Immature natural killer cell (primary cell): ENCODE data around the gene ABRACL. TPM values are rescaled to one million over a fixed set of nuclear protein-coding genes. Genes with fewer than 3 reads are reported as not detected.

Experiments used
- DNase-seq, 3 donors: peaks; one replicate each; pipeline ENCODE4 v3.0.0; 2022; ENCODE audit warnings: mixed read lengths in 1 of 3
- H3K27ac Mint-ChIP-seq, 6 donors: one replicate each; pipeline ENCODE4 v1.8.0; 2020; ENCODE audit warnings: mixed read lengths in 6 of 6, mild to moderate bottlenecking in 5 of 6, inconsistent platforms in 4 of 6, moderate library complexity in 3 of 6
- H3K27me3 Mint-ChIP-seq, 3 donors: one replicate each; pipeline ENCODE4 v1.8.0; 2020 to 2021; ENCODE audit warnings: low read depth in 3 of 3, mild to moderate bottlenecking in 3 of 3, mixed read lengths in 3 of 3, moderate library complexity in 3 of 3, inconsistent platforms in 1 of 3
- H3K36me3 Mint-ChIP-seq, 3 donors: one replicate each; pipeline ENCODE4 v1.8.0; 2020; ENCODE audit warnings: mixed read lengths in 3 of 3, inconsistent platforms in 2 of 3, mild to moderate bottlenecking in 2 of 3
- H3K4me1 Mint-ChIP-seq, 2 donors: one replicate each; pipeline ENCODE4 v1.8.0; 2020; ENCODE audit warnings: inconsistent platforms in 2 of 2, mild to moderate bottlenecking in 2 of 2, mixed read lengths in 2 of 2, moderate library complexity in 1 of 2
- H3K4me3 Mint-ChIP-seq, 5 donors: one replicate each; pipeline ENCODE4 v1.8.0; 2020; ENCODE audit warnings: mild to moderate bottlenecking in 5 of 5, mixed read lengths in 5 of 5, inconsistent platforms in 3 of 5, moderate library complexity in 3 of 5
- H3K9me3 Mint-ChIP-seq, 6 donors: one replicate each; pipeline ENCODE4 v1.8.0; 2020; ENCODE audit warnings: mild to moderate bottlenecking in 6 of 6, mixed read lengths in 6 of 6, inconsistent platforms in 4 of 6, moderate library complexity in 3 of 6
- polyA plus RNA-seq, 3 donors: library from polyadenylated mRNA; unstranded; fragments of 300-500 nt; fragmentation: Illumina TruSeq; gene quantifications; one replicate each; pipeline ENCODE4 v1.2.3, GENCODE V29; 2021

The ABRACL gene
- polyA plus RNA-seq, 3 donors from 2014 or later: 113 to 167 (median 153) TPM

DNA sequence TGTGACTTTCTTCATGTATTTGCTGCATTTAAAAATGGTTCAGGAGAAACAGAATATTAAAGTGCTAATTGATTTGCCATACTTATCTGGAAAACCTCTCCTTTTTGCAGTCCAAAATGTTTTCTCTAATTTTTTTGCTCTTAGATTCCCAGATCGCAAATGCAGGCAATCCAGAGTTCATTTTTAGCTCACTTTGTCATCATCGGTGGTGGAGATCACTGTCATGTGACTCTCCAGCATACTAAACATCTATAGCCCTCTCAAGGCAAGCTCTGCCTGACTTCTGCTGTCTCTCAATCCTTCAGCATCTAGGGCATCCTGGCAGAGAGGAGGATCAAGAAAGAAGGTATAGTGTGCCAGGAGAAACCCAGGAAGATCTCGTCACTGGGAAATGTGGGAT, 24.8 kb downstream of the ABRACL start:
- no peak for DNase-seq
- H3K4me1 Mint-ChIP-seq: no peaks in the 10 kb centered on the region
- H3K9me3 Mint-ChIP-seq: no peaks in the 10 kb centered on the region
- H3K4me3 Mint-ChIP-seq: no peak overlapping the region
- H3K27ac Mint-ChIP-seq: no peak overlapping the region
- no peaks in the 10 kb centered on the region for H3K36me3 Mint-ChIP-seq
- no peaks in the 10 kb centered on the region for H3K27me3 Mint-ChIP-seq

DNA sequence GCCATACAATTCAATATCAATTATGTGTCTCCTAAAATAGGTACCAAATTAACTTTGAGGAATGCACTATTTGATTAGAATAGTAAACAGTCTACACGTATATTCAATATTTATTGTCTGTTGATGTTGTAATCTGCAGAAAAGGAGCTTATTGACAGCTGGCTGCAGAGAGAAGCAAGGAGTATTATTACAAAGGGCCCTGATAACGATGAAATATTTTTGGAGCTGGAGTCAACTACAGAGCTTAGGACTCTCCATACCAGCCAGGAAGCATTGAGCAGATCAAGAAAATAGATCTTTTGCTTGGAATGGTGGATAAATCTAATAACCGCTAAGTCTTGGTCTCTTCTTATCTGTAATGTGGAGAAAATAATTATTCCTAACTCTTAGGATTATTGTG, 25.5 kb downstream of the ABRACL start:
- no peaks in the 10 kb centered on the region for H3K36me3 Mint-ChIP-seq
- no peaks in the 10 kb centered on the region for H3K27me3 Mint-ChIP-seq
- no peak overlapping the region for H3K4me3 Mint-ChIP-seq
- DNase-seq: no peak
- H3K27ac Mint-ChIP-seq: no peak overlapping the region
- H3K4me1 Mint-ChIP-seq: no peaks in the 10 kb centered on the region
- no peaks in the 10 kb centered on the region for H3K9me3 Mint-ChIP-seq

DNA sequence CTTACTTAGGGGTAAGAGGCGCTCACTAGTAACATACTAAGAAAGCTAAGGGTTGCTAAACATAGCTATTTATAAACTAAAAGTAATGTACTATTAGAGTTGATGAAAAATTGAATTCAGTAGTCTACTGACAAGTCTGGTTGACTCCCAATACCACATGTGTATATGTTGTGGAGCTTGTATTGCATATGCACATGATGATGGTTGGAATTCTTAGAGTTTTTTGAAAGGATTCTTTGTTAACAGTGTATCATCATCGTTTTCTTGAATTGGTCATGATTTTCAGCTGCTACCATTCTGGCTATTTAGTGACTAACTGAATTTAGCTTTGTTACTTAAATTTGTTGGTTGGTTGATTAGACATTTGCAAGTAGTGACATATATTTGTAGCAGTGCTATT, 27.2 kb downstream of the ABRACL start:
- Mint-ChIP-seq H3K4me3 (no peak overlapping the region), H3K36me3 (no peaks in the 10 kb centered on the region), H3K27me3 (peaks cover 0 to 4% (median 0%) of the 10 kb centered on the region in 3 donors), H3K27ac (no peak overlapping the region), H3K4me1 (no peaks in the 10 kb centered on the region), H3K9me3 (no peaks in the 10 kb centered on the region)
- DNase-seq: no peak

DNA sequence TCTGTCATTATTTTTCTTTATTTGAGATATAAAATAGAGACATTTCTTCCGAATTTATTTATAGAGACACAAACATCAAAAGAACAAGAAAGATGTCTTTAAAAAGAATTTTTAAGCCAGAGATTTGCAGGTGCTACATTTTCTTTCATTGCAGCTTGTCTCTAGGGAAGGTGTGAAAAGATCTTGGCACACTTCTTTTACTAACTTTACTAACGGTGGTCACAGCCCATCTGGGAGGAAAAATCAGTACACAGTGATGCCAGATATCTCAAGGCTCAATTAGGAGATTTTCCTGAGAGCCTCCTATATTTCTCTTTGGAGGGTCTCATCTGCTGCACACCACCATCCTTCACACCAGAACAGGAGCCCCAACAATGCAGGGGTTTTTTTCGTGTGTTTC, 29.5 kb downstream of the ABRACL start:
- no peaks in the 10 kb centered on the region for H3K36me3 Mint-ChIP-seq
- no peak for DNase-seq
- H3K27ac Mint-ChIP-seq: no peak overlapping the region
- H3K9me3 Mint-ChIP-seq: no peaks in the 10 kb centered on the region
- no peaks in the 10 kb centered on the region for H3K4me1 Mint-ChIP-seq
- H3K27me3 Mint-ChIP-seq: peaks cover 0 to 9% (median 0%) of the 10 kb centered on the region in 3 donors
- H3K4me3 Mint-ChIP-seq: no peak overlapping the region

DNA sequence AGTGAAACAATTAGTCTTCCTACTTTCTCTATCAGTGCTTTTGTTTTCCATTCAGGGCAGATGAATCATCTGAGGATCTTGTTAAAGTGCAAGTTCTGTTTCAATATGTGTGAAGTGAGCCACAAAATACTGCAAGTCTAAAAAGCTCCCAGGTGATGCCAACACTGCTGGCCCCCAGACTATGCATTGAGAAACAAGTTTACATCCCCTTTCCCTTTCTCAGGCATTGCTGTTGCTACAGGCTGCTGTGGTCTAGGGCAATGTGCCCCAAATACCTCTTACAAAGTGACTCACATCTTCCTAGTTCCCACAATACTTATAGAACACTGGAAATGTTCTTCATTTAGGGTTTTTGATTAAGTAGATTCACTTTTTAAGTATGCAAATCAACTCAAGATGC, 31.8 kb downstream of the ABRACL start:
- no peaks in the 10 kb centered on the region for H3K9me3 Mint-ChIP-seq
- H3K27me3 Mint-ChIP-seq: peaks cover 0 to 9% (median 2%) of the 10 kb centered on the region in 3 donors
- H3K4me3 Mint-ChIP-seq: no peak overlapping the region
- no peaks in the 10 kb centered on the region for H3K36me3 Mint-ChIP-seq
- DNase-seq: no peak
- no peak overlapping the region for H3K27ac Mint-ChIP-seq
- H3K4me1 Mint-ChIP-seq: no peaks in the 10 kb centered on the region

DNA sequence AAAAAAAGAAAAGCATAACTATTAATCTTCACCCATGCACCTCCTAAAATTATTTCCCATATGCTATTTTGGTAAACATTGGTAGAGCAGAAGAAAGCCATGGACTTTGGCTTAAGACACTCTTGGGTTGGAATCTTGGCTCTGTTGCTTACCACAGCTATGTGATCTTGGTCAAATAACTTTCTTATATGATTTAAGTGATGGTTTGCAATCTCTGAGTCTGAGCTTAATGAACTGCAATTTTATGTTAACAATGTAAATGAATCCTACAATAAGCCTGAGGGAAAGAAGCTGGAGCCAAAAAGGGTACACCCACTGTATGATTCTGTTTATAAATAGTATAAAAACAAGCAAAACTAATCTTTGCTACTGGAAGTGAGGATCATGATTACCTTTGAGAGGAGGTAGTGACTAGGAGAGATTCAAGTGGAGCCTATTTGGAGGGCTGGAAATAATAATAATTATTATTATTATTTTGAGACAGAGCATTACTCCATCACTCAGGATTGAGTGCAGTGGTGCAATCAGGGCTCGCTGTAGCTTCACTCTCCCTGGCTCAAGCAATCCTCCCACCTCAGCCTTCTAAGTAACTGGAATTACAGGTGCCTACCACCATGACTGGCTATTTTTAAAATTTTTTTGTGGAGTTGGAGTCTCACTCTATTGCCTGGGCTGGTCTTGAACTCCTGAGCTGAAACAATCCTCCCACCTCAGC, 34.5 kb downstream of the ABRACL start:
- no peaks in the 10 kb centered on the region for H3K4me1 Mint-ChIP-seq
- H3K4me3 Mint-ChIP-seq: no peak overlapping the region
- no peaks in the 10 kb centered on the region for H3K36me3 Mint-ChIP-seq
- DNase-seq: no peak
- peaks cover 0 to 12% (median 2%) of the 10 kb centered on the region in 3 donors for H3K27me3 Mint-ChIP-seq
- H3K9me3 Mint-ChIP-seq: no peaks in the 10 kb centered on the region
- H3K27ac Mint-ChIP-seq: no peak overlapping the region

DNA sequence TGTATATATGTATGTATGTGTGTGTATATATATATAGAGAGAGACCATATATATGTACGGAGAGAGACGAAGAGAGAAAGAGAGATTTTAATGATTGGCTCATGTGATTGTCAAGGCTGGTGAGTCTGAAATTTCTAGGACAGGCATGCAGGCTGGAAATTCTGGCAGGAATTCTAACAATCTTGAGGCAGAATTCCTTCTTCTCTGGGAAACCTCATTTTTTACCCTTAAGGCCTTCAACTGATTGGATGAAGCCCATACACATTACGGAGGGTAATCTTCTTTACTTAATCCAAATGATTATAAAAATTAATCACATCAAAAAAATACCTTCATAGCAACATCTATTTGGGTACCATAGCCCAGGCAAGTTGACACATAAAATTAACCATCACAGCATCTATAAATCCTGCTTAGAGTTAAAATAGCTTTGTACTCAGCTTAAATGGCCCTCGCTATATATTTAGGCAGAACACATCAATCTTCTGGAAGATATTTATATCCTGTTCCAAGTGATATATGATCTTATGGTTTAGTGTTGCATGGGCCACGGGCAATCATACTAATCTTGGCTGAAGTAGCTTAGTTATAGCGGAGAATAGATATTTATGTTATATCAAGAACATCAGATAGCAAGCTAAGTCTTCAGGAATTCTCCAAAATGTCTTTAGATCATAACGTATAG, 36.6 kb downstream of the ABRACL start:
- no peaks in the 10 kb centered on the region for H3K9me3 Mint-ChIP-seq
- H3K4me3 Mint-ChIP-seq: no peak overlapping the region
- H3K27ac Mint-ChIP-seq: no peak overlapping the region
- H3K36me3 Mint-ChIP-seq: no peaks in the 10 kb centered on the region
- peaks cover 0 to 8% (median 2%) of the 10 kb centered on the region in 3 donors for H3K27me3 Mint-ChIP-seq
- DNase-seq: no peak
- H3K4me1 Mint-ChIP-seq: no peaks in the 10 kb centered on the region

DNA sequence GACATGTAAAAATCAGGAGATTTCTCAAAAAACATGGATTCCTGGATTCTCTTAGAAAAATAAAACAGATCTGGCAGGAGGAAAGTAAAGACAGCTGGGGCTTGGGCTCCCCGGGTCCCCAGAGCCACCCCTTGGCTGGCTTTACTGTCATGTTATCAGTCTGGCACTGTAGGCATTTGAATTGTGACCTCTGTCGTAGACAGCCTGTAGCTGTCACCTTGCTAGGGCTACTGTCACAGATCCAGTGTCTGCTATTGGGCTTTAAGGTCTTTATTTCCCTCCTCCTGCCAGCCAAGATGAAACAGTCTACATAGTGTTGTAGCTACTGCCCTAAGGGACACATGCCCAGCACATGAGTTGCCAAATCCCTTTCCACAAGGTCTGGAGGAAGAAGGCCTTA, 37.5 kb downstream of the ABRACL start:
- DNase-seq: no peak
- no peak overlapping the region for H3K4me3 Mint-ChIP-seq
- H3K27ac Mint-ChIP-seq: no peak overlapping the region

DNA sequence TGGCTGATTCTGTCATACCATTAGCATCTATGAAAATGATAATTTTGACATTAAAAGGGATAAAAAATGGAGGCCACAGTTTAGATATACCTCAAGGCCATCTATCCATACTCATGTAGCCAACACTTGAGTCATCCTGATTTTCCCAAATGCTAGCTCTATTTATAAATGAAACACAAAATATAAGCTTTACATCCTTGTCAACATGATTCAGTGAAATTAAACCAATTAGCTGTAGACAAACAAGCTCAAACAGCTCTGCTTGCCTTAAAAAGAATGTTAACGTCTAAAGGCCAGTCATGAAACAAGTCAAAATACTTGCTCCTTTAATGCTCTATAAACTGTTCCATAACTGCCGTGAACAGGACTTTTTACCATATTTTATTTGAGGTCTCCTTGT, 40.3 kb downstream of the ABRACL start:
- DNase-seq: no peak
- H3K4me3 Mint-ChIP-seq: no peak overlapping the region
- no peaks in the 10 kb centered on the region for H3K9me3 Mint-ChIP-seq
- H3K4me1 Mint-ChIP-seq: no peaks in the 10 kb centered on the region
- H3K27ac Mint-ChIP-seq: no peak overlapping the region
- no peaks in the 10 kb centered on the region for H3K36me3 Mint-ChIP-seq
- H3K27me3 Mint-ChIP-seq: peaks cover 0 to 4% (median 0%) of the 10 kb centered on the region in 3 donors

More for the DNA sequence above, 37.5 kb downstream of the ABRACL start:
- Mint-ChIP-seq H3K27me3 (peaks cover 0 to 6% (median 2%) of the 10 kb centered on the region in 3 donors), H3K9me3 (no peaks in the 10 kb centered on the region), H3K36me3 (no peaks in the 10 kb centered on the region), H3K4me1 (no peaks in the 10 kb centered on the region)

DNA sequence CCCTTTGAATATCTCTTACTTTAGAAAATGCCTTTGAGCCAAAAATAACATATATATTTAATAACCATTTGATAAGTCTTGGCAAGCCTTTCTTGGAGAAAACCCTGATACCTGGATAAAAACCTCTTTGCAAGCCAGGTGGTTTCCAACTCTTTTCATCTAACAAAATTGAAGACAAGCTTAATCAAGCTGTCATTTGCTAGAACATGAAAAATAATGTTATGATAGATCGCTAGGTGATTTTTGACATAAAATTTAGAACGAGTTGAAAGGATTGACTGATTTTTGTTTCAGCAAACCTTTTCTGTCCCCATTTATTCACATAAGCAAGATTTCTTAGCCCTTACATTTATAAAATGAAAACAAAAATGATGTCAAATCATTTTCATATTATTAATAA, 44.6 kb downstream of the ABRACL start:
- H3K4me3 Mint-ChIP-seq: no peak overlapping the region
- no peak overlapping the region for H3K27ac Mint-ChIP-seq
- no peaks in the 10 kb centered on the region for H3K4me1 Mint-ChIP-seq
- H3K27me3 Mint-ChIP-seq: no peaks in the 10 kb centered on the region
- no peaks in the 10 kb centered on the region for H3K36me3 Mint-ChIP-seq
- no peaks in the 10 kb centered on the region for H3K9me3 Mint-ChIP-seq
- no peak for DNase-seq

DNA sequence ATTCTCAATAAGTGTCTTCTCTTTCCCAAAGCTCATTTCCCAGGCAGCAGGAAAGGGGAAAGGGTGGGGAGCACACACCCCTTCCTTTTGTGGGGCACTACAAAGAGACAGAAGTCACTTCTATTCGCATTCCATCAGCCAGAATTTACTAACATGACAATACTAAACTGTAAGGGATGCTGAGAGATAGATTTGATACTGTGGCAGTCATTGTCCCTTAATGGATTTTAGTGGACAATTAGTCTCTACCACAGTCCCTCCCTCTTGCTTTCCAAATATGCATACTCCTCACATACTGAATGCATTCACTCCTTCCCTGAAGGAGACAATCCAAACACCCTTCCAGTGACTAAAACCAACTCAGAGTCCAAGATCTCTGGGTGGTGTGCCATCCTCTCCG, 50.5 kb downstream of the ABRACL start:
- Mint-ChIP-seq H3K27me3 (no peaks in the 10 kb centered on the region), H3K4me1 (no peaks in the 10 kb centered on the region), H3K27ac (no peak overlapping the region)

DNA sequence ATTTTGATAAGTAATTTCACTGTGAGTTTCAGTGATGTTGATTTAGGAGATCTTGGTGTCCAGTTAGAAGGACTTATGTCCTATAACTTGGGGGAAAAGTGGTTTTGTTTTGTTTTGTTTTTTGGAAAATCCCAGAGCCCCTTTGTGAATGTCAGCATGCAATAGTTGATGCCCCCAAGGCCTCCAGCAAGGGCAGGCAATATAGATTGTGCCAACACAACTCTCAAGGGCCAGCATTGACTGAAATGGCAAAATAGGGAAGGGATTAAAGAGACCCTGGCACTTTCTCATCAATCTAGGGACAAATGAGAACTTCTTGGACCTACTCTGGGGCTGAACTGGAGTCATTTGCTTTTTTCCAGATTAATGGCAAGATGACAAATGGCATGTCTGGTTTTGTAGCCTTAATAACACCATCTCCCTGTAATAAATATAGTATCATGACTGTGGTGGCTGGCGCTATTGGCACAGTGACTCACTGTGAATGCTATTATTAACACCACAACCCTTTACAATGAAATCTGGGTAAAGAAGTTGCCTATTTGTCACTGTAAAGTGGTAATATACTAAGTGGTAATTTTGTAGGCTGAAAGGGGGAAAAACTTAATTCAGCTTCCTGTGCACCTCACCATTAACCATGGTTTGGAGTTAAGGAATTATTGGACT, 51.8 kb downstream of the ABRACL start:
- H3K4me1 Mint-ChIP-seq: no peaks in the 10 kb centered on the region
- no peak overlapping the region for H3K27ac Mint-ChIP-seq
- no peak for DNase-seq
- no peaks in the 10 kb centered on the region for H3K27me3 Mint-ChIP-seq
- H3K36me3 Mint-ChIP-seq: no peaks in the 10 kb centered on the region
- no peak overlapping the region for H3K4me3 Mint-ChIP-seq
- H3K9me3 Mint-ChIP-seq: no peaks in the 10 kb centered on the region

More for the DNA sequence above, 50.5 kb downstream of the ABRACL start:
- Mint-ChIP-seq H3K4me3 (no peak overlapping the region), H3K9me3 (no peaks in the 10 kb centered on the region), H3K36me3 (no peaks in the 10 kb centered on the region)
- no peak for DNase-seq

DNA sequence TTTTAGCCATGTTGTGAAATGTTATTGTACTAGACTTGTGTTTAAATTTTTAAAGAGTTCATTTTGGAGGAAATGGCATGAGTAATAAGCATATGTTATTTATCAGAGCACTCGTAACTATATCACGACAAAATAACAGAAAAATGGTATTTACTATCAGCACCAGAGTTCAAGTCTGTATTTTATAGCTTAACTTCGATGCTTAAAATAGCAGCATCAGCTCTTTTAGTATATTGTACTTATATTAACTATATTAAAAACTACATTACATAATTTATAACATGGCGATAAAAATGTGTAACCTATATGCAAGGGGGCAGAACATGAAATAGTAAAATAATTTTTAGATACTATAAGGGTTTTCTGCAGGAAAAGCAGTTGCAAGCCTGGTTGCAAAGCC, 52.9 kb downstream of the ABRACL start:
- H3K27me3 Mint-ChIP-seq: peaks cover 0 to 2% (median 0%) of the 10 kb centered on the region in 3 donors
- no peak overlapping the region for H3K4me3 Mint-ChIP-seq
- H3K36me3 Mint-ChIP-seq: no peaks in the 10 kb centered on the region
- no peak overlapping the region for H3K27ac Mint-ChIP-seq
- H3K4me1 Mint-ChIP-seq: no peaks in the 10 kb centered on the region
- no peak for DNase-seq
- no peaks in the 10 kb centered on the region for H3K9me3 Mint-ChIP-seq

DNA sequence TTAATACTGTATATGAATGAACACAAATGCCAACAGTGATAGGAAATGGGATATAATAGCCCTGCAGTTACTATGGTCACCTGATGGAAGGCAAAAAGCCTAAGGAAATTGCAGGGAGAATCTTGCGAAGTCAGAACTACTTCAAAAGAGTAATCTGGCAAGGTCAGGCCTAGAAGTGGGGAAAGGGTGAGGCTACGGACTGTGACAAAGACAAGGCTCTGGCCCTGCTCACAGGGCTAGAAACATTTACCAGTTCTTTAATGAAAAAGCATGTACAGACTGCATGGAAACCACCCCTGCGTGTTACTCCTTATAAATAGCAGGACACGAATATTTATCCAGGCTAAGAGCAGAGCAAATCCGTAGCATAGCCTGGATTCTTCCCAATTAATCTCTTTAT, 53.8 kb downstream of the ABRACL start:
- Mint-ChIP-seq H3K4me1 (no peaks in the 10 kb centered on the region), H3K4me3 (no peak overlapping the region), H3K9me3 (no peaks in the 10 kb centered on the region), H3K27ac (no peak overlapping the region), H3K27me3 (peaks cover 0 to 3% (median 0%) of the 10 kb centered on the region in 3 donors), H3K36me3 (no peaks in the 10 kb centered on the region)
- no peak for DNase-seq
